ENCODE measurements around the gene GPRC5C.

GPRC5C gene

GRCh38 chr17:74435775-74436359 lies 4.0 kb downstream of the GPRC5C start:
- peaks cover 40% of the 10 kb centered on the region for H3K27me3 Mint-ChIP-seq

GRCh38 chr17:74437702-74438101 lies 5.8 kb downstream of the GPRC5C start:
- Mint-ChIP-seq H3K4me3 (no peak overlapping the region), H3K27me3 (peaks cover 31% of the 10 kb centered on the region), H3K4me1 (peaks cover 15% of the 10 kb centered on the region), H3K27ac (no peak overlapping the region), H3K36me3 (peaks cover 11% of the 10 kb centered on the region), H3K9me3 (peaks cover 13% of the 10 kb centered on the region)
- no peak for ATAC-seq

More at GRCh38 chr17:74435775-74436359, 4.0 kb downstream of the GPRC5C start:
- Mint-ChIP-seq H3K27ac (no peak overlapping the region), H3K9me3 (peaks cover 13% of the 10 kb centered on the region), H3K36me3 (peaks cover 11% of the 10 kb centered on the region), H3K4me3 (no peak overlapping the region), H3K4me1 (peaks cover 18% of the 10 kb centered on the region)
- no peak for ATAC-seq

GRCh38 chr17:74439691-74440567 lies 8.0 kb downstream of the GPRC5C start:
- Mint-ChIP-seq H3K27ac (no peak overlapping the region), H3K36me3 (peaks cover 11% of the 10 kb centered on the region), H3K9me3 (peaks cover 13% of the 10 kb centered on the region), H3K4me1 (peaks cover 28% of the 10 kb centered on the region), H3K27me3 (peaks cover 14% of the 10 kb centered on the region), H3K4me3 (no peak overlapping the region)
- no peak for ATAC-seq

GRCh38 chr17:74441537-74441936 lies 9.6 kb downstream of the GPRC5C start:
- H3K36me3 Mint-ChIP-seq = peaks cover 6% of the 10 kb centered on the region
- no peak overlapping the region for H3K27ac Mint-ChIP-seq
- peaks cover 30% of the 10 kb centered on the region for H3K4me1 Mint-ChIP-seq
- peaks cover 9% of the 10 kb centered on the region for H3K9me3 Mint-ChIP-seq
- no peak overlapping the region for H3K4me3 Mint-ChIP-seq
- no peak for ATAC-seq
- peaks cover 9% of the 10 kb centered on the region for H3K27me3 Mint-ChIP-seq

- Mint-ChIP-seq H3K4me3 (no peak overlapping the region), H3K4me1 (peaks cover 36% of the 10 kb centered on the region), H3K27me3 (peaks cover 10% of the 10 kb centered on the region), H3K36me3 (peaks cover 6% of the 10 kb centered on the region), H3K27ac (peak overlapping the region; percentile 90), H3K9me3 (peaks cover 2% of the 10 kb centered on the region)
- no peak for ATAC-seq
Observed at GRCh38 chr17:74442291-74442669, 10.4 kb downstream of the GPRC5C start.

- Mint-ChIP-seq H3K27me3 (peaks cover 16% of the 10 kb centered on the region), H3K4me1 (peaks cover 36% of the 10 kb centered on the region), H3K36me3 (peaks cover 6% of the 10 kb centered on the region), H3K27ac (peak overlapping the region; percentile 90), H3K4me3 (peak overlapping the region; percentile 59), H3K9me3 (peaks cover 1% of the 10 kb centered on the region)
- ATAC-seq = peak; percentile 89
Observed at GRCh38 chr17:74442670-74443515, 11.0 kb downstream of the GPRC5C start.

GRCh38 chr17:74443516-74444296 lies 11.8 kb downstream of the GPRC5C start:
- Mint-ChIP-seq H3K9me3 (no peaks in the 10 kb centered on the region), H3K27ac (peak overlapping the region; percentile 90), H3K36me3 (peaks cover 6% of the 10 kb centered on the region), H3K4me3 (no peak overlapping the region), H3K27me3 (peaks cover 16% of the 10 kb centered on the region), H3K4me1 (peaks cover 36% of the 10 kb centered on the region)
- ATAC-seq = no peak

- Mint-ChIP-seq H3K9me3 (no peaks in the 10 kb centered on the region), H3K27ac (no peak overlapping the region), H3K4me1 (peaks cover 36% of the 10 kb centered on the region), H3K36me3 (peaks cover 6% of the 10 kb centered on the region), H3K27me3 (peaks cover 16% of the 10 kb centered on the region), H3K4me3 (no peak overlapping the region)
- ATAC-seq = no peak
Observed at GRCh38 chr17:74444406-74444805, 12.5 kb downstream of the GPRC5C start.

GRCh38 chr17:74445158-74445557 lies 13.3 kb downstream of the GPRC5C start:
- Mint-ChIP-seq H3K27me3 (peaks cover 23% of the 10 kb centered on the region), H3K4me1 (peaks cover 31% of the 10 kb centered on the region), H3K4me3 (no peak overlapping the region), H3K9me3 (no peaks in the 10 kb centered on the region), H3K36me3 (peaks cover 1% of the 10 kb centered on the region), H3K27ac (no peak overlapping the region)
- no peak for ATAC-seq

GRCh38 chr17:74446551-74447500 lies 14.9 kb downstream of the GPRC5C start:
- no peak overlapping the region for H3K27ac Mint-ChIP-seq
- peak; percentile 56 for ATAC-seq
- H3K36me3 Mint-ChIP-seq = no peaks in the 10 kb centered on the region
- peaks cover 27% of the 10 kb centered on the region for H3K4me1 Mint-ChIP-seq
- H3K27me3 Mint-ChIP-seq = peaks cover 23% of the 10 kb centered on the region
- peak overlapping the region; percentile 31 for H3K4me3 Mint-ChIP-seq
- no peaks in the 10 kb centered on the region for H3K9me3 Mint-ChIP-seq

GRCh38 chr17:74447628-74448159 lies 15.8 kb downstream of the GPRC5C start:
- Mint-ChIP-seq H3K27me3 (peaks cover 30% of the 10 kb centered on the region), H3K36me3 (no peaks in the 10 kb centered on the region), H3K27ac (no peak overlapping the region), H3K9me3 (no peaks in the 10 kb centered on the region), H3K4me1 (peaks cover 25% of the 10 kb centered on the region), H3K4me3 (no peak overlapping the region)
- no peak for ATAC-seq

GRCh38 chr17:74448756-74449155 lies 16.9 kb downstream of the GPRC5C start:
- no peak for ATAC-seq
- no peak overlapping the region for H3K4me3 Mint-ChIP-seq
- H3K4me1 Mint-ChIP-seq = peaks cover 18% of the 10 kb centered on the region
- H3K36me3 Mint-ChIP-seq = no peaks in the 10 kb centered on the region
- no peaks in the 10 kb centered on the region for H3K9me3 Mint-ChIP-seq
- no peak overlapping the region for H3K27ac Mint-ChIP-seq
- peaks cover 40% of the 10 kb centered on the region for H3K27me3 Mint-ChIP-seq

GRCh38 chr17:74449306-74449705 lies 17.4 kb downstream of the GPRC5C start:
- ATAC-seq = no peak
- no peaks in the 10 kb centered on the region for H3K9me3 Mint-ChIP-seq
- H3K4me1 Mint-ChIP-seq = peaks cover 17% of the 10 kb centered on the region
- H3K36me3 Mint-ChIP-seq = no peaks in the 10 kb centered on the region
- H3K4me3 Mint-ChIP-seq = no peak overlapping the region
- H3K27ac Mint-ChIP-seq = no peak overlapping the region
- peaks cover 40% of the 10 kb centered on the region for H3K27me3 Mint-ChIP-seq
